WTC11 (cell line): ENCODE measurements around the gene FGFR1OP2. TPM values are rescaled to one million over a fixed set of nuclear protein-coding genes. Genes with fewer than 3 reads are reported as not detected.

ENCODE experiments used
- ATAC-seq: fragments of 200-7000 bp; cut with Tn5 transposase; 2 replicates; pipeline ENCODE4 v1.10.0; 2021; ENCODE audit warnings: mild to moderate bottlenecking, moderate library complexity
- CTCF ChIA-PET: fragments of 300-600 bp; sonication (Branson Sonifier 250); formaldehyde crosslinking; loops from one replicate; lab custom pipeline; 2021; ENCODE audit warnings: antibody characterized with exemption; lab: Charles Lee
- POLR2A ChIA-PET: fragments of 350-600 bp; sonication (Branson Sonifier 250); formaldehyde crosslinking; loops from one replicate; lab custom pipeline; 2021; ENCODE audit warnings: antibody characterized with exemption; lab: Charles Lee
- DNase-seq: peaks from one replicate; pipeline ENCODE4 v3.0.0; 2021; ENCODE audit warnings: low spot score
- H3K27ac Mint-ChIP-seq: 2 replicates; pipeline ENCODE4 v1.8.0; 2021; ENCODE audit warnings: mixed read lengths
- H3K27me3 Mint-ChIP-seq: 2 replicates; pipeline ENCODE4 v1.8.0; 2021; ENCODE audit warnings: low read depth, mild to moderate bottlenecking, moderate library complexity, mixed read lengths
- H3K36me3 Mint-ChIP-seq: 2 replicates; pipeline ENCODE4 v1.8.0; 2021; ENCODE audit warnings: mixed read lengths
- H3K4me1 Mint-ChIP-seq: 2 replicates; pipeline ENCODE4 v1.8.0; 2022; ENCODE audit warnings: mixed read lengths
- H3K4me3 Mint-ChIP-seq: 2 replicates; pipeline ENCODE4 v1.8.0; 2021; ENCODE audit warnings: mild to moderate bottlenecking, moderate library complexity, mixed read lengths
- H3K9me3 Mint-ChIP-seq: 2 replicates; pipeline ENCODE4 v1.8.0; 2021; ENCODE audit warnings: mixed read lengths
- CREB1 ChIP-seq: sonication (generic); formaldehyde crosslinking; IDR thresholded peaks from 2 replicates; pipeline ENCODE4 v1.8.0; 2023; ENCODE audit warnings: mild to moderate bottlenecking, missing genetic modification reagents
- CREM ChIP-seq: sonication (generic); formaldehyde crosslinking; IDR thresholded peaks from 2 replicates; pipeline ENCODE4 v1.8.1; 2022; ENCODE audit warnings: mild to moderate bottlenecking, missing genetic modification reagents, moderate library complexity
- HMGA2 ChIP-seq: fragments of 250-450 bp; sonication (Bioruptor Pico); IDR thresholded peaks from 2 replicates; pipeline ENCODE4 v1.4.0; 2021; ENCODE audit warnings: mild to moderate bottlenecking, moderate library complexity
- NR1H2 ChIP-seq: sonication (generic); formaldehyde crosslinking; IDR thresholded peaks from 2 replicates; pipeline ENCODE4 v1.9.0; 2021; ENCODE audit warnings: mild to moderate bottlenecking, moderate library complexity, missing genetic modification reagents
- NR2C2 ChIP-seq: sonication (generic); formaldehyde crosslinking; IDR thresholded peaks from 2 replicates; pipeline ENCODE4 v1.8.0; 2022; ENCODE audit warnings: mild to moderate bottlenecking, missing genetic modification reagents
- TP53 ChIP-seq: sonication (generic); formaldehyde crosslinking; IDR thresholded peaks from 2 replicates; pipeline ENCODE4 v1.8.1; 2023; ENCODE audit warnings: mild to moderate bottlenecking, missing genetic modification reagents
- ZBTB21 ChIP-seq: sonication (generic); formaldehyde crosslinking; IDR thresholded peaks from 2 replicates; pipeline ENCODE4 v1.8.1; 2023; ENCODE audit warnings: mild to moderate bottlenecking, missing genetic modification reagents, borderline replicate concordance
- ZNF317 ChIP-seq: sonication (generic); formaldehyde crosslinking; IDR thresholded peaks from 2 replicates; pipeline ENCODE4 v1.8.1; 2023; ENCODE audit warnings: low read depth, mild to moderate bottlenecking, moderate library complexity, missing genetic modification reagents, borderline replicate concordance
- total RNA-seq: library from RNA; stranded (reverse); gene quantifications from 3 replicates; pipeline ENCODE4 v1.2.3, GENCODE V29; 2021
- TF ChIP-seq, protein P1 (sequence below): sonication (generic); formaldehyde crosslinking; IDR thresholded peaks from 2 replicates; pipeline ENCODE4 v1.8.1; 2023; ENCODE audit warnings: mild to moderate bottlenecking, missing genetic modification reagents, borderline replicate concordance
- TF ChIP-seq, protein P2 (sequence below): fragments of 250-450 bp; sonication (Bioruptor Pico); conservative IDR thresholded peaks from 2 replicates; pipeline ENCODE4 v1.9.0; 2021; ENCODE audit warnings: mild to moderate bottlenecking
- TF ChIP-seq, protein P3 (sequence below): sonication (generic); formaldehyde crosslinking; IDR thresholded peaks from 2 replicates; pipeline ENCODE4 v1.8.1; 2022; ENCODE audit warnings: mild to moderate bottlenecking, moderate library complexity, missing genetic modification reagents
- TF ChIP-seq, protein P4 (sequence below): sonication (generic); formaldehyde crosslinking; IDR thresholded peaks from 2 replicates; pipeline ENCODE4 v1.8.0; 2022; ENCODE audit warnings: missing genetic modification reagents
- TF ChIP-seq, protein P5 (sequence below): sonication (generic); formaldehyde crosslinking; IDR thresholded peaks from 2 replicates; pipeline ENCODE4 v1.8.0; 2023; ENCODE audit warnings: missing genetic modification reagents
- TF ChIP-seq, protein P6 (sequence below): fragments of 250-450 bp; sonication (Bioruptor Pico); IDR thresholded peaks from 2 replicates; pipeline ENCODE4 v1.9.0; 2021; ENCODE audit warnings: mild to moderate bottlenecking, borderline replicate concordance

The FGFR1OP2 gene
- total RNA-seq, 1 experiment from 2014 or later = 28.9 TPM

DNA sequence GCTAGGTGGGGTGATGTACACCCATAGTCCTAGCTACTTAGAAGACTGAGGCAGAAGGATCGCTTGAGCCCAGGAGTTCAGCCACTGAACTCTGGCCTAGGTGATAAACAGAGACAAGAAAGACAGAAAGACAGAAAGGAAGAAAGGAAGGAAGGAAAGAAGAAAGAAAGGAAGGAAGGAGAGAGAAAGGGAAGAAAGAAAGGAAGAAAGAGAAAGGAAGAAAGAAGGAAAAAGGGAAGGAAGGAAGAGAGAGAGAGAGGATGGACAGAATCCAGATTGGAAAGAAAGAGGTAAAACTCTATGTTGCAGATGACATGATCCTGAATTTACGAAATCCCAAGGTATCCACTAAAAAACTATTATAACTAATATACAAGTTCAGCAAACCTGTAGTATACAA is 8.7 kb upstream of the FGFR1OP2 start (continued):
- TF ChIP-seq, protein P1, sequence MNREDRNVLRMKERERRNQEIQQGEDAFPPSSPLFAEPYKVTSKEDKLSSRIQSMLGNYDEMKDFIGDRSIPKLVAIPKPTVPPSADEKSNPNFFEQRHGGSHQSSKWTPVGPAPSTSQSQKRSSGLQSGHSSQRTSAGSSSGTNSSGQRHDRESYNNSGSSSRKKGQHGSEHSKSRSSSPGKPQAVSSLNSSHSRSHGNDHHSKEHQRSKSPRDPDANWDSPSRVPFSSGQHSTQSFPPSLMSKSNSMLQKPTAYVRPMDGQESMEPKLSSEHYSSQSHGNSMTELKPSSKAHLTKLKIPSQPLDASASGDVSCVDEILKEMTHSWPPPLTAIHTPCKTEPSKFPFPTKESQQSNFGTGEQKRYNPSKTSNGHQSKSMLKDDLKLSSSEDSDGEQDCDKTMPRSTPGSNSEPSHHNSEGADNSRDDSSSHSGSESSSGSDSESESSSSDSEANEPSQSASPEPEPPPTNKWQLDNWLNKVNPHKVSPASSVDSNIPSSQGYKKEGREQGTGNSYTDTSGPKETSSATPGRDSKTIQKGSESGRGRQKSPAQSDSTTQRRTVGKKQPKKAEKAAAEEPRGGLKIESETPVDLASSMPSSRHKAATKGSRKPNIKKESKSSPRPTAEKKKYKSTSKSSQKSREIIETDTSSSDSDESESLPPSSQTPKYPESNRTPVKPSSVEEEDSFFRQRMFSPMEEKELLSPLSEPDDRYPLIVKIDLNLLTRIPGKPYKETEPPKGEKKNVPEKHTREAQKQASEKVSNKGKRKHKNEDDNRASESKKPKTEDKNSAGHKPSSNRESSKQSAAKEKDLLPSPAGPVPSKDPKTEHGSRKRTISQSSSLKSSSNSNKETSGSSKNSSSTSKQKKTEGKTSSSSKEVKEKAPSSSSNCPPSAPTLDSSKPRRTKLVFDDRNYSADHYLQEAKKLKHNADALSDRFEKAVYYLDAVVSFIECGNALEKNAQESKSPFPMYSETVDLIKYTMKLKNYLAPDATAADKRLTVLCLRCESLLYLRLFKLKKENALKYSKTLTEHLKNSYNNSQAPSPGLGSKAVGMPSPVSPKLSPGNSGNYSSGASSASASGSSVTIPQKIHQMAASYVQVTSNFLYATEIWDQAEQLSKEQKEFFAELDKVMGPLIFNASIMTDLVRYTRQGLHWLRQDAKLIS (CRISPR knock-in tag) = no peak
- TF ChIP-seq ZNF317 (CRISPR knock-in tag) (no peak), CREM (CRISPR knock-in tag) (no peak), CREB1 (no peak), ZBTB21 (CRISPR knock-in tag) (no peak), HMGA2 (CRISPR knock-in tag) (no peak)
- TF ChIP-seq, protein P2, sequence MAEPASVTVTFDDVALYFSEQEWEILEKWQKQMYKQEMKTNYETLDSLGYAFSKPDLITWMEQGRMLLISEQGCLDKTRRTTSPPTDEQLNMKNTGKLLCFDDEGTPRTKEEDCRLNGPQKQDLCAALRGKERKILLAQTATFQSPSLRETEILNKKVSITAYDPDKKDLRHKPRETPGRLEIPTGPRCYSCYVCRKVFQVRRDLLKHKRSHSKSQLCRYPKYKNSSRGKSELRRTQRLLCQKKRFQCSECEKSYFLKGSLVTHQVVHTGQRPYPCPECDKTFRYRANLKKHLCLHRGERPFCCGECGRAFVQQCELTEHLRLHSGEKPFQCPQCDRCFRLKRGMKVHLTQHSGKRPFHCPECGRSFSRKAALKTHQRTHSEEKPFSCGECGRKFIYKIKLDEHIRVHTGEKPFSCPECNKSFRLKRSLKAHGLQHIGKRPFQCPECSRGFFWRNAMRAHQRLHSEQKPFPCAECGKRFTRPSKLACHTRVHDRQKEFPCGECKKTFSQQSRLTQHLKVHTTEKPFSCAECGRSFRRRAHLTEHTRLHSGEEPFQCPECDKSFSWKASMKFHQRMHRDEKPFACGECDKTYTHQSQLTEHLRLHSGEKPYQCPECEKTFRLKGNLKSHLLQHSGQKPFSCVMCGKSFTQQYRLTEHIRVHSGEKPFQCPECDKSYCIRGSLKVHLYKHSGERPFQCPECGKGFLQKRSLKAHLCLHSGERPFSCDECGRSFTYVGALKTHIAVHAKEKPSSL (CRISPR knock-in tag) = no peak
- TF ChIP-seq, protein P3, sequence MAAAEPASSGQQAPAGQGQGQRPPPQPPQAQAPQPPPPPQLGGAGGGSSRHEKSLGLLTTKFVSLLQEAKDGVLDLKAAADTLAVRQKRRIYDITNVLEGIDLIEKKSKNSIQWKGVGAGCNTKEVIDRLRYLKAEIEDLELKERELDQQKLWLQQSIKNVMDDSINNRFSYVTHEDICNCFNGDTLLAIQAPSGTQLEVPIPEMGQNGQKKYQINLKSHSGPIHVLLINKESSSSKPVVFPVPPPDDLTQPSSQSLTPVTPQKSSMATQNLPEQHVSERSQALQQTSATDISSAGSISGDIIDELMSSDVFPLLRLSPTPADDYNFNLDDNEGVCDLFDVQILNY (CRISPR knock-in tag) = no peak
- TF ChIP-seq, protein P4, sequence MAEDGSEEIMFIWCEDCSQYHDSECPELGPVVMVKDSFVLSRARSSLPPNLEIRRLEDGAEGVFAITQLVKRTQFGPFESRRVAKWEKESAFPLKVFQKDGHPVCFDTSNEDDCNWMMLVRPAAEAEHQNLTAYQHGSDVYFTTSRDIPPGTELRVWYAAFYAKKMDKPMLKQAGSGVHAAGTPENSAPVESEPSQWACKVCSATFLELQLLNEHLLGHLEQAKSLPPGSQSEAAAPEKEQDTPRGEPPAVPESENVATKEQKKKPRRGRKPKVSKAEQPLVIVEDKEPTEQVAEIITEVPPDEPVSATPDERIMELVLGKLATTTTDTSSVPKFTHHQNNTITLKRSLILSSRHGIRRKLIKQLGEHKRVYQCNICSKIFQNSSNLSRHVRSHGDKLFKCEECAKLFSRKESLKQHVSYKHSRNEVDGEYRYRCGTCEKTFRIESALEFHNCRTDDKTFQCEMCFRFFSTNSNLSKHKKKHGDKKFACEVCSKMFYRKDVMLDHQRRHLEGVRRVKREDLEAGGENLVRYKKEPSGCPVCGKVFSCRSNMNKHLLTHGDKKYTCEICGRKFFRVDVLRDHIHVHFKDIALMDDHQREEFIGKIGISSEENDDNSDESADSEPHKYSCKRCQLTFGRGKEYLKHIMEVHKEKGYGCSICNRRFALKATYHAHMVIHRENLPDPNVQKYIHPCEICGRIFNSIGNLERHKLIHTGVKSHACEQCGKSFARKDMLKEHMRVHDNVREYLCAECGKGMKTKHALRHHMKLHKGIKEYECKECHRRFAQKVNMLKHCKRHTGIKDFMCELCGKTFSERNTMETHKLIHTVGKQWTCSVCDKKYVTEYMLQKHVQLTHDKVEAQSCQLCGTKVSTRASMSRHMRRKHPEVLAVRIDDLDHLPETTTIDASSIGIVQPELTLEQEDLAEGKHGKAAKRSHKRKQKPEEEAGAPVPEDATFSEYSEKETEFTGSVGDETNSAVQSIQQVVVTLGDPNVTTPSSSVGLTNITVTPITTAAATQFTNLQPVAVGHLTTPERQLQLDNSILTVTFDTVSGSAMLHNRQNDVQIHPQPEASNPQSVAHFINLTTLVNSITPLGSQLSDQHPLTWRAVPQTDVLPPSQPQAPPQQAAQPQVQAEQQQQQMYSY (CRISPR knock-in tag) = no peak

DNA sequence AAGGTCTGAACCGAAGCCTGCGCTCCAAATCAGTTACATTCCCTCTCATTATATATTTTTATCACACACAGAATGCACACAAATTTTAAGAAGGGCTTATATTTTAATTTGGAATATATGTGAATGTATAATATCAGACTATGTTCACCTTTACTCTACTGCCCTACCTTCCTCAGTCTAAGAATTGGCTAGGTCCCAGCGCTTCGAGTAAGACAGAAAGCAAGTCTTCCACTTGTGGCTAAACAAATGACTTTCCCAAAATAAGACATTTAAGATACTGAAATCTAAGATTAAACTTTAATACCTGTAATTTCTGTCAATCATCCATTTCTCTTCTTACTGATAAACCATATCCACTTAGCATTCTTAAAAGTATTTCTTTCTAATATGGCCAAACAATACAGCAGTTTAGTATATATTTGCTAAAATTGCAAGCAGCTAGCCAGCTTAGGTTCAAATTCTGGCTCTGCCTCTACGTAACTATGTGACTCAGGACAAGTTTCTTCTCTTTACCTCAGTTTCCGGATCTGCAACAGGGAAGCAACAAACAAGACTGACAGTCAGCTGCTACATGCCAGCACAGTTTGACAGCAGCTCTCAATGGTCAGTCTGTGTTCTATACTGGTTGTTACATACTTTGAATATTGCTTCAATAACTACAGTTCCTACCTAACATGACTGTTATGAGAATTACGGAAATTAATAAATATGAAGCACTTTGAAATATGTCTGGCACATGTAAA is 2.5 kb upstream of the FGFR1OP2 start:
- H3K9me3 Mint-ChIP-seq = no peaks in the 10 kb centered on the region
- peaks cover 19% of the 10 kb centered on the region for H3K4me1 Mint-ChIP-seq
- ChIA-PET CTCF (interaction anchor here (1.2 kb wide), 1 partner anchor 80 kb away, joined by 3 read pairs; no protein-coding TSS in a partner anchor), POLR2A (no interaction called here)
- ATAC-seq (no peak), DNase-seq (no peak)
- no peak overlapping the region for H3K27ac Mint-ChIP-seq
- peaks cover 15% of the 10 kb centered on the region for H3K36me3 Mint-ChIP-seq
- H3K4me3 Mint-ChIP-seq = peak overlapping the region; percentile 98
- no peaks in the 10 kb centered on the region for H3K27me3 Mint-ChIP-seq
- TF ChIP-seq, protein P5, sequence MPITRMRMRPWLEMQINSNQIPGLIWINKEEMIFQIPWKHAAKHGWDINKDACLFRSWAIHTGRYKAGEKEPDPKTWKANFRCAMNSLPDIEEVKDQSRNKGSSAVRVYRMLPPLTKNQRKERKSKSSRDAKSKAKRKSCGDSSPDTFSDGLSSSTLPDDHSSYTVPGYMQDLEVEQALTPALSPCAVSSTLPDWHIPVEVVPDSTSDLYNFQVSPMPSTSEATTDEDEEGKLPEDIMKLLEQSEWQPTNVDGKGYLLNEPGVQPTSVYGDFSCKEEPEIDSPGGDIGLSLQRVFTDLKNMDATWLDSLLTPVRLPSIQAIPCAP (CRISPR knock-in tag) = no peak
- TF ChIP-seq TP53 (CRISPR knock-in tag) (no peak), NR2C2 (CRISPR knock-in tag) (no peak), NR1H2 (CRISPR knock-in tag) (no peak)
- TF ChIP-seq, protein P6, sequence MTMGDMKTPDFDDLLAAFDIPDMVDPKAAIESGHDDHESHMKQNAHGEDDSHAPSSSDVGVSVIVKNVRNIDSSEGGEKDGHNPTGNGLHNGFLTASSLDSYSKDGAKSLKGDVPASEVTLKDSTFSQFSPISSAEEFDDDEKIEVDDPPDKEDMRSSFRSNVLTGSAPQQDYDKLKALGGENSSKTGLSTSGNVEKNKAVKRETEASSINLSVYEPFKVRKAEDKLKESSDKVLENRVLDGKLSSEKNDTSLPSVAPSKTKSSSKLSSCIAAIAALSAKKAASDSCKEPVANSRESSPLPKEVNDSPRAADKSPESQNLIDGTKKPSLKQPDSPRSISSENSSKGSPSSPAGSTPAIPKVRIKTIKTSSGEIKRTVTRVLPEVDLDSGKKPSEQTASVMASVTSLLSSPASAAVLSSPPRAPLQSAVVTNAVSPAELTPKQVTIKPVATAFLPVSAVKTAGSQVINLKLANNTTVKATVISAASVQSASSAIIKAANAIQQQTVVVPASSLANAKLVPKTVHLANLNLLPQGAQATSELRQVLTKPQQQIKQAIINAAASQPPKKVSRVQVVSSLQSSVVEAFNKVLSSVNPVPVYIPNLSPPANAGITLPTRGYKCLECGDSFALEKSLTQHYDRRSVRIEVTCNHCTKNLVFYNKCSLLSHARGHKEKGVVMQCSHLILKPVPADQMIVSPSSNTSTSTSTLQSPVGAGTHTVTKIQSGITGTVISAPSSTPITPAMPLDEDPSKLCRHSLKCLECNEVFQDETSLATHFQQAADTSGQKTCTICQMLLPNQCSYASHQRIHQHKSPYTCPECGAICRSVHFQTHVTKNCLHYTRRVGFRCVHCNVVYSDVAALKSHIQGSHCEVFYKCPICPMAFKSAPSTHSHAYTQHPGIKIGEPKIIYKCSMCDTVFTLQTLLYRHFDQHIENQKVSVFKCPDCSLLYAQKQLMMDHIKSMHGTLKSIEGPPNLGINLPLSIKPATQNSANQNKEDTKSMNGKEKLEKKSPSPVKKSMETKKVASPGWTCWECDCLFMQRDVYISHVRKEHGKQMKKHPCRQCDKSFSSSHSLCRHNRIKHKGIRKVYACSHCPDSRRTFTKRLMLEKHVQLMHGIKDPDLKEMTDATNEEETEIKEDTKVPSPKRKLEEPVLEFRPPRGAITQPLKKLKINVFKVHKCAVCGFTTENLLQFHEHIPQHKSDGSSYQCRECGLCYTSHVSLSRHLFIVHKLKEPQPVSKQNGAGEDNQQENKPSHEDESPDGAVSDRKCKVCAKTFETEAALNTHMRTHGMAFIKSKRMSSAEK (CRISPR knock-in tag) = no peak
- TF ChIP-seq, protein P4 (CRISPR knock-in tag) = no peak
